ENCODE data around the gene ABHD1. TPM values are rescaled to one million over a fixed set of nuclear protein-coding genes. Genes with fewer than 3 reads are reported as not detected.
"Not testable (repeated sequence)": the region's sequence is repeated elsewhere in the genome, so short reads cannot be mapped to it uniquely, and the experiment has no call there.

The ABHD1 gene
- total RNA-seq, 4 donors from 2014 or later, result 0.61 to 2.3 (median 1.2) TPM

- DNase-seq (no peak), ATAC-seq (no peak)
- Histone ChIP-seq H3K27ac (no peak overlapping the region), H3K9me3 (no peaks in the 10 kb centered on the region), H3K36me3 (no peaks in the 10 kb centered on the region), H3K27me3 (no peaks in the 10 kb centered on the region), H3K4me3 (no peak overlapping the region), H3K4me1 (peaks cover 5 to 12% of the 10 kb centered on the region in 2 donors)
- intact Hi-C loops (cut with DNase I; ENCODE audit: low total_unique reads), result no loop called here
- TF ChIP-seq, protein P1, sequence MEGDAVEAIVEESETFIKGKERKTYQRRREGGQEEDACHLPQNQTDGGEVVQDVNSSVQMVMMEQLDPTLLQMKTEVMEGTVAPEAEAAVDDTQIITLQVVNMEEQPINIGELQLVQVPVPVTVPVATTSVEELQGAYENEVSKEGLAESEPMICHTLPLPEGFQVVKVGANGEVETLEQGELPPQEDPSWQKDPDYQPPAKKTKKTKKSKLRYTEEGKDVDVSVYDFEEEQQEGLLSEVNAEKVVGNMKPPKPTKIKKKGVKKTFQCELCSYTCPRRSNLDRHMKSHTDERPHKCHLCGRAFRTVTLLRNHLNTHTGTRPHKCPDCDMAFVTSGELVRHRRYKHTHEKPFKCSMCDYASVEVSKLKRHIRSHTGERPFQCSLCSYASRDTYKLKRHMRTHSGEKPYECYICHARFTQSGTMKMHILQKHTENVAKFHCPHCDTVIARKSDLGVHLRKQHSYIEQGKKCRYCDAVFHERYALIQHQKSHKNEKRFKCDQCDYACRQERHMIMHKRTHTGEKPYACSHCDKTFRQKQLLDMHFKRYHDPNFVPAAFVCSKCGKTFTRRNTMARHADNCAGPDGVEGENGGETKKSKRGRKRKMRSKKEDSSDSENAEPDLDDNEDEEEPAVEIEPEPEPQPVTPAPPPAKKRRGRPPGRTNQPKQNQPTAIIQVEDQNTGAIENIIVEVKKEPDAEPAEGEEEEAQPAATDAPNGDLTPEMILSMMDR (IDR thresholded peaks at IDR 0.05 in 4 of 5, conservative IDR thresholded peaks at IDR 0.05 in 1 of 5), result no peak
- in situ Hi-C loops (cut with MboI; ENCODE audit: low sequenced_read_pairs in 4 of 4), result no loop called here
Measured at GRCh38 chr2:27171351-27171848, 47.8 kb downstream of the ABHD1 start.

DNA sequence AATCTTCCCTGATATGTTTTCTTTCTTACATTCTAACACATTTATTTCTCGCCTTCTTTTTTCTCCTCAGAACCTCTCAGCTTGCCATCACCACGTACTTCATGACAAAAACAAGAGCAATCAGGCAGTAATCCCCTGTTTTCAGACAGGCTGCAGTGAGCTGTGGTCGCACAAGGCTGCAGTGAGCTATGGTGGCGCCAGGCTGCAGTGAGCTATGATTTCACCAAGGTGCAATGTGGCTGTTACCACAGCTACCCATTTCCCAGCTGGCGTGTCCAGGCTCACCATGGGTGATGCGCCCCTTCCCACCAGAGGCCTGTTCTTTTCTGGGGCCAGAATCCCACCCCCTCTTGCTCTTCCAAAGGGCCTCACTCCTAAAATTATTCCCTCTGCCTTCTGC is 51.0 kb downstream of the ABHD1 start:
- H3K36me3 ChIP-seq, result no peaks in the 10 kb centered on the region
- TF ChIP-seq, protein P1 (IDR thresholded peaks at IDR 0.05 in 4 of 5, conservative IDR thresholded peaks at IDR 0.05 in 1 of 5), result no peak
- TF ChIP-seq POLR2A (IDR thresholded peaks at IDR 0.05), result no peak
- H3K4me1 ChIP-seq, result peaks cover 5 to 12% of the 10 kb centered on the region in 2 donors
- DNase-seq (no peak), ATAC-seq (no peak)
- intact Hi-C loops (cut with DNase I; ENCODE audit: low total_unique reads), result no loop called here
- in situ Hi-C loops (cut with MboI; ENCODE audit: low sequenced_read_pairs in 4 of 4), result loop anchor here in 1 of 4 donors (25.0 kb wide), 1 partner anchor 212 kb away; the partner anchor contains the start of gene MAPRE3
- no peaks in the 10 kb centered on the region for H3K9me3 ChIP-seq
- no peak overlapping the region for H3K27ac ChIP-seq
- H3K27me3 ChIP-seq, result no peaks in the 10 kb centered on the region
- H3K4me3 ChIP-seq, result no peak overlapping the region

DNA sequence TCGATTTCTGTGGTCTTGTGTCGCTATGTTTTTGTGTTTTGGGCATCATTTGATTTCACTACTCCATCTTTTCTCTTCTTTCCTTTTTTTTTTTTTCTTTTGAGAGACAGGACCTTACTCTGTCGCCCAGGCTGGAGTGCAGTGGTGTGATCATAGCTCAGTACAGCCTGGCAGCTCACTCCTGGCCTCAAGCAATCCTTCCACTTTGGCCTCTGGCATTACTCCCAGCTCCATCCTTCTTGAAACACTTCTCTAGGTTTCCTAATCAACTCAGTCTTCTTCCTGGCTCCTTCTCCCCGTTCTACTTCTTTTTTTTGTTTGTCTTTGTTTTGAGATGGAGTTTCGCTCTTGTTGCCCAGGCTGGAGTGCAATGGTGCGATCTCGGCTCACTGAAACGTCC is 51.7 kb downstream of the ABHD1 start:
- Histone ChIP-seq H3K36me3 (no peaks in the 10 kb centered on the region), H3K27me3 (no peaks in the 10 kb centered on the region), H3K9me3 (no peaks in the 10 kb centered on the region), H3K4me3 (no peak overlapping the region), H3K4me1 (peaks cover under 1 to 5% of the 10 kb centered on the region in 2 donors), H3K27ac (no peak overlapping the region)
- ATAC-seq (no peak), DNase-seq (no peak)
- intact Hi-C loops (cut with DNase I; ENCODE audit: low total_unique reads), result no loop called here
- no peak for TF ChIP-seq POLR2A (IDR thresholded peaks at IDR 0.05)
- TF ChIP-seq, protein P1 (IDR thresholded peaks at IDR 0.05 in 4 of 5, conservative IDR thresholded peaks at IDR 0.05 in 1 of 5), result no peak
- in situ Hi-C loops (cut with MboI; ENCODE audit: low sequenced_read_pairs in 4 of 4), result loop anchor here in 1 of 4 donors (25.0 kb wide), 1 partner anchor 213 kb away; the partner anchor contains the start of gene MAPRE3

DNA sequence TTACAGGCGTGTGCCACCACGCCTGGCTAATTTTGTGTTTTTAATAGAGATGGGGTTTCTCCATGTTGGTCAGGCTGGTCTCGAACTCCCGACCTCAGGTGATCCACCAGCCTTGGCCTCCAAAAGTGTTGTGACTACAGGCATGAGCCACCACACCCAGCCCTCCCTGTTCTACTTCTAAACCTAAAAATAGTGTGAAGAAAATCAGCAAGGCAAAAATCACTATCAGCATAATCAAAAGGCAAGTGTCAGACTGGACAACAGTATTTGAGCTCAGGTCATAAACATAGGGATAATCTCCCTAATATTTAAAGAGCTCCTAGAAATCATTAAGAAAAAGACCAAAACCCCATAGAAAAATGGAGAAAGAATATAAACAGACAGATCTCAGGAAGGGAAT is 52.2 kb downstream of the ABHD1 start:
- ATAC-seq; H3K27ac ChIP-seq; H3K4me3 ChIP-seq; H3K9me3 ChIP-seq; H3K4me1 ChIP-seq; H3K27me3 ChIP-seq; intact Hi-C loops (cut with DNase I; ENCODE audit: low total_unique reads); H3K36me3 ChIP-seq; DNase-seq: not testable (repeated sequence)
- in situ Hi-C loops (cut with MboI; ENCODE audit: low sequenced_read_pairs in 4 of 4), result loop anchor here in 1 of 4 donors (25.0 kb wide), 1 partner anchor 213 kb away; the partner anchor contains the start of gene MAPRE3

DNA sequence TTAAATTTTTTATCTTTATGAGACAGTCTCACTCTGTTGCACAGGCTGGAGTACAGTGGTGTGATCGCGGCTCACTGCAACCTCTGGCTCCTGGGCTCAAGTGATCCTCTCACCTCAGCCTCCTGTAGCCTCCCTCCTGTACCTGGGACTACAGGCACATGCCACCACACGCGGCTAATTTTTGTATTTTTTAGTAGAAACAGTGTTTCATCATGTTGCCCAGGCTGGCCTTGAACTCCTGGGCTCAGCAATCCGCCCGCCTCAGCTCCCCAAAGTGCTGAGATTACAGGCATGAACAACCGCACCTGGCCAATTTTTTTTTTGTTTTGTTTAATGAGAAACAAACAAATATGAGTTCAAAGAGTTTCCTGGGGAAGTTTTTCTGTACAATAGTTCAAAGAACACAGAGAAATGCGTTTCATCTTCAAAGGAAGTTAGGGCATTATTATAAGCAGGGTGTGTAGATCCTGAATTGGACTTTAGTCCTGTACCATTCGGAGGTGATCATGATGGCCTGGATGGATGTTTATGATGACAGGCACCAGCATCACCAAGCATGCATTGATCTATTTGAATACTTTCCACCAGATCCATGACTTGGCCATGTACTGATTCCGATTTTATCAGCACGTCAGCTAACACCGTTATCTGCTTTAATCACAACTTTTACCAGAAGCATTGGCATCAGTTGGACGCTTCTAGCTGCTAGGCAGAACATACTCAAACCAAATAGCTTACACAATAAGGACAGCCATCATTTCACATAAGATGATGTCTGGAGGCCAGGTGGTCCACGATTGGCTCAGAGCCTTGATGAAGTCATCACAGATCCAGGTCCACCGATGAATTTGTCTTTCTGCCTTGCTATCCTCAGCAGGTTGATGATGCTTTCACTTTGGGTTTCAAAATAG is 54.1 kb downstream of the ABHD1 start:
- DNase-seq (no peak), ATAC-seq (no peak)
- Histone ChIP-seq H3K9me3 (no peaks in the 10 kb centered on the region), H3K4me1 (no peaks in the 10 kb centered on the region), H3K36me3 (no peaks in the 10 kb centered on the region), H3K27me3 (no peaks in the 10 kb centered on the region), H3K27ac (no peak overlapping the region), H3K4me3 (no peak overlapping the region)
- no peak for TF ChIP-seq POLR2A (IDR thresholded peaks at IDR 0.05)
- intact Hi-C loops (cut with DNase I; ENCODE audit: low total_unique reads) (no loop called here), in situ Hi-C loops (cut with MboI; ENCODE audit: low sequenced_read_pairs in 4 of 4) (loop anchor here in 1 of 4 donors (25.0 kb wide), 1 partner anchor 215 kb away; the partner anchor contains the start of gene MAPRE3)
